Measurements from ENCODE around the gene SSX4.
"Not testable (repeated sequence)": the region's sequence is repeated elsewhere in the genome, so short reads cannot be mapped to it uniquely, and the experiment has no call there.

GRCh38 chrX:48427027-48427716 is 43.8 kb downstream of the SSX4 start:
- not testable (repeated sequence) for TF ChIP-seq CTCF, POLR2A, EP300 (IDR thresholded peaks at IDR 0.05)

All from ovary (tissue), 3 donors.